Skeletal muscle cell (primary cell): ENCODE data around the gene STAT6.
A peak's percentile ranks its signal among the peaks of the same experiment; 100 is the strongest.
"Not testable (repeated sequence)": the region's sequence is repeated elsewhere in the genome, so short reads cannot be mapped to it uniquely, and the experiment has no call there.

Source experiments
- DNase-seq: peaks from one replicate; pipeline ENCODE4 v3.0.0-alpha.2; 2010; ENCODE audit warnings: low read depth
- H3K4me3 ChIP-seq: 2 replicates; pipeline ENCODE4 v1.5.1; 2011; ENCODE audit warnings: low read depth, mild to moderate bottlenecking, control low read depth, low read length, moderate library complexity

Gene STAT6

GRCh38 chr12:57091638-57092528, 19.3 kb downstream of the STAT6 start:
- peak overlapping the region; percentile 94 for H3K4me3 ChIP-seq
- DNase-seq = no peak

GRCh38 chr12:57090924-57091637, 20.1 kb downstream of the STAT6 start:
- peak overlapping the region; percentile 94 for H3K4me3 ChIP-seq
- DNase-seq = no peak

- H3K4me3 ChIP-seq = peak overlapping the region; percentile 94
- DNase-seq = no peak
Measured at GRCh38 chr12:57090490-57090889, 20.7 kb downstream of the STAT6 start.

GRCh38 chr12:57089271-57090245, 21.6 kb downstream of the STAT6 start:
- DNase-seq = no peak
- peak overlapping the region; percentile 94 for H3K4me3 ChIP-seq

- H3K4me3 ChIP-seq = peak within 1 kb of the TSS; percentile 94
Measured at GRCh38 chr12:57088354-57089270, 22.6 kb downstream of the STAT6 start, which contains the start of gene NAB2. Gene NAB2, plus strand, starts transcription at chr12:57089114. Its CDS starts 158 bp downstream, at chr12:57089272.

GRCh38 chr12:57087691-57088353, 23.3 kb downstream of the STAT6 start:
- H3K4me3 ChIP-seq = peak overlapping the region; percentile 67
- DNase-seq = peak; percentile 97

More at GRCh38 chr12:57088354-57089270, 22.6 kb downstream of the STAT6 start, which contains the start of gene NAB2:
- DNase-seq = peak; percentile 95

GRCh38 chr12:57087010-57087690, 24.0 kb downstream of the STAT6 start:
- H3K4me3 ChIP-seq = peak overlapping the region; percentile 67
- DNase-seq = peak; percentile 85

GRCh38 chr12:57086493-57087009, 24.6 kb downstream of the STAT6 start:
- peak overlapping the region; percentile 67 for H3K4me3 ChIP-seq
- no peak for DNase-seq

GRCh38 chr12:57085999-57086492, 25.1 kb downstream of the STAT6 start:
- H3K4me3 ChIP-seq = peak overlapping the region; percentile 67

GRCh38 chr12:57080855-57081254, 30.3 kb downstream of the STAT6 start:
- no peak for DNase-seq
- no peak overlapping the region for H3K4me3 ChIP-seq

More at GRCh38 chr12:57085999-57086492, 25.1 kb downstream of the STAT6 start:
- DNase-seq = peak; percentile 47

GRCh38 chr12:57079821-57080220, 31.3 kb downstream of the STAT6 start:
- H3K4me3 ChIP-seq = no peak overlapping the region
- no peak for DNase-seq

GRCh38 chr12:57078519-57079404, 32.4 kb downstream of the STAT6 start, which contains the start of gene NEMP1:
Gene NEMP1, minus strand, starts transcription at chr12:57078791. Its CDS starts 46 bp downstream, at chr12:57078745.
- peak within 1 kb of the TSS; percentile 82 for H3K4me3 ChIP-seq
- peak; percentile 100 for DNase-seq

- not testable (repeated sequence) for H3K4me3 ChIP-seq, DNase-seq
Measured at GRCh38 chr12:57073566-57074450, 37.4 kb downstream of the STAT6 start.

- DNase-seq = no peak
- H3K4me3 ChIP-seq = no peak overlapping the region
Measured at GRCh38 chr12:57072661-57073060, 38.5 kb downstream of the STAT6 start.

- DNase-seq = peak; percentile 84
- no peak overlapping the region for H3K4me3 ChIP-seq
Measured at GRCh38 chr12:57069523-57069922, 41.6 kb downstream of the STAT6 start.
